Measurements from ENCODE around the gene CSMD2. TPM values are rescaled to one million over a fixed set of nuclear protein-coding genes. Genes with fewer than 3 reads are reported as not detected.

Gene CSMD2
- total and polyA plus RNA-seq, 7 donors: 0.02 to 0.32 (median 0.10) TPM

DNA sequence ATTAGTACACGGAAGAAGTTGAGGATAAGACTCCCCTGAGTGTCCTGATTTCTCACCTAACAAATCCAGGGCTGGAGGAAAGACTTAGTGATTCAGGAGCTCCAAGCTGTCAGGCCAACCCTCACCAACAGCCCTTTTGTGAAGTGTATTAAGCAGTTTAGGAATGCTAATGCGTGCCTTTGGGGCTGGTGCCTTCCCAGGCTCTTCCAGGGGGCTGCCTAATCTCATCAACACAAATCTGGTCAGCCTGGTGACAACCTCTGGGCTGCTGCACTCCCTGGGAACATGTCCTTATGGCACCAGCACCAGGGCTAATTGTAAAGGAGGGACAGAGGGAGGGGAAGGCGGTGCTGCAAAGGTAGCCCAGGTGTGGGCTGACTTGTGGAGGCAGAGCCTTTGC lies 15.5 kb downstream of the CSMD2 start:
- ATAC-seq (no peak), DNase-seq (no peak)
- H3K4me1 ChIP-seq: no peaks in the 10 kb centered on the region
- no peak overlapping the region for H3K27ac ChIP-seq
- no peaks in the 10 kb centered on the region for H3K36me3 ChIP-seq (ENCODE audit: insufficient read depth in 1 of 2, low read depth in 1 of 2)
- intact Hi-C loops (cut with DNase I): no loop called here
- TF ChIP-seq, protein P1, sequence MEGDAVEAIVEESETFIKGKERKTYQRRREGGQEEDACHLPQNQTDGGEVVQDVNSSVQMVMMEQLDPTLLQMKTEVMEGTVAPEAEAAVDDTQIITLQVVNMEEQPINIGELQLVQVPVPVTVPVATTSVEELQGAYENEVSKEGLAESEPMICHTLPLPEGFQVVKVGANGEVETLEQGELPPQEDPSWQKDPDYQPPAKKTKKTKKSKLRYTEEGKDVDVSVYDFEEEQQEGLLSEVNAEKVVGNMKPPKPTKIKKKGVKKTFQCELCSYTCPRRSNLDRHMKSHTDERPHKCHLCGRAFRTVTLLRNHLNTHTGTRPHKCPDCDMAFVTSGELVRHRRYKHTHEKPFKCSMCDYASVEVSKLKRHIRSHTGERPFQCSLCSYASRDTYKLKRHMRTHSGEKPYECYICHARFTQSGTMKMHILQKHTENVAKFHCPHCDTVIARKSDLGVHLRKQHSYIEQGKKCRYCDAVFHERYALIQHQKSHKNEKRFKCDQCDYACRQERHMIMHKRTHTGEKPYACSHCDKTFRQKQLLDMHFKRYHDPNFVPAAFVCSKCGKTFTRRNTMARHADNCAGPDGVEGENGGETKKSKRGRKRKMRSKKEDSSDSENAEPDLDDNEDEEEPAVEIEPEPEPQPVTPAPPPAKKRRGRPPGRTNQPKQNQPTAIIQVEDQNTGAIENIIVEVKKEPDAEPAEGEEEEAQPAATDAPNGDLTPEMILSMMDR (IDR thresholded peaks at IDR 0.05): no peak
- no peak overlapping the region for H3K4me3 ChIP-seq
- peaks cover 0 to 3% (median 2%) of the 10 kb centered on the region in 3 donors for H3K27me3 ChIP-seq (ENCODE audit: insufficient read depth in 3 of 3, low read length in 2 of 3)
- 35 to 41% (median 37%) methylated on average over 3 of the region's 3 CpGs for WGBS, 3 donors
- H3K9me3 ChIP-seq: no peaks in the 10 kb centered on the region

DNA sequence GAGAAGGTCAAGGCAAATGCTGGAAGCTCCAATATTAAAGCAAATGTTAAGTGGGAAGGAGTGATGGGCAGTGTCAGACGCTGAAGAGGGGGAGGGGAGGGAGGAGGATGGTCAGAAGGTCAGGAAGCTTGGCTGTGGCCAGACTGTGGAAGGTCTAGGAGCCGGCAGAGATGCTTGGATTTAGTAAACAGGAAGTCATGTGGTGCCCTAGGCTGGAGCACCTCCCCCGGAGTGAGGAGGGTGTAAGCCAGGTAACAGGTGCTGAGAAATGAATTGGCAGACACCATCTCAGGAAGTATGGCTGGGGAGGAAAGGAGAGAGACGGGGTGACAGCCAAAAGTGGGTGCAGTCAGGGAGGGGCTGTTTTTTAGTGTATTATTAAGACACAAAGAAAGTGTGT lies 17.7 kb downstream of the CSMD2 start:
- Histone ChIP-seq H3K4me1 (no peaks in the 10 kb centered on the region), H3K27me3 (ENCODE audit: insufficient read depth in 3 of 3, low read length in 2 of 3) (peaks cover 0 to 3% (median 2%) of the 10 kb centered on the region in 3 donors), H3K36me3 (ENCODE audit: insufficient read depth in 1 of 2, low read depth in 1 of 2) (no peaks in the 10 kb centered on the region), H3K9me3 (no peaks in the 10 kb centered on the region), H3K27ac (no peak overlapping the region), H3K4me3 (no peak overlapping the region)
- no peak for DNase-seq
- TF ChIP-seq, protein P1 (IDR thresholded peaks at IDR 0.05): no peak
- WGBS, 3 donors: 12 to 24% (median 14%) methylated on average over 4 of the region's 4 CpGs
- intact Hi-C loops (cut with DNase I): no loop called here
- ATAC-seq: no peak

DNA sequence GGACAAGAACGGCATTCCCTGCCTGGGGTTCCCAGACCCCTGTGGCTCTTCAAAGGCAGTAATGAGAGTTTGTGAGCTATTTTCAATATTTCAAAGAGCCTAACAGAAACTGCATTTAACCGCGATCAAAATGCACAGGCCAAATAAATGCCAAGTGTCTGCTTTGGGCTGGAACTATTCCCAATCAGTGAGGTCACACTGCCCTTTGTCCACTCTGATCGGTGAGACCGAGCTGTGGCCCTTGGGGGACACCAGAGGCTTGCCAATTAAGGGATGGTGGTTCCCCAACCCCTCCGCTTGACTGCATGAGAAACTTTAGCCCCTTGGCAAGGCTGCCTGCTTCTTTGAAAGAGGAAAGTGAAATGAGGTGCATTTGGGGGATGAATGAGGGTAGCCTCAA lies 20.3 kb downstream of the CSMD2 start:
- no peaks in the 10 kb centered on the region for H3K4me1 ChIP-seq
- WGBS, 3 donors: 62 to 75% (median 63%) methylated on average over 6 of the region's 6 CpGs
- no peak for DNase-seq
- TF ChIP-seq, protein P1 (IDR thresholded peaks at IDR 0.05): no peak
- no peaks in the 10 kb centered on the region for H3K36me3 ChIP-seq (ENCODE audit: insufficient read depth in 1 of 2, low read depth in 1 of 2)
- H3K27me3 ChIP-seq (ENCODE audit: insufficient read depth in 3 of 3, low read length in 2 of 3): peaks cover 0 to 3% (median 2%) of the 10 kb centered on the region in 3 donors
- intact Hi-C loops (cut with DNase I): no loop called here
- no peaks in the 10 kb centered on the region for H3K9me3 ChIP-seq
- ATAC-seq: no peak
- H3K27ac ChIP-seq: no peak overlapping the region
- H3K4me3 ChIP-seq: no peak overlapping the region

DNA sequence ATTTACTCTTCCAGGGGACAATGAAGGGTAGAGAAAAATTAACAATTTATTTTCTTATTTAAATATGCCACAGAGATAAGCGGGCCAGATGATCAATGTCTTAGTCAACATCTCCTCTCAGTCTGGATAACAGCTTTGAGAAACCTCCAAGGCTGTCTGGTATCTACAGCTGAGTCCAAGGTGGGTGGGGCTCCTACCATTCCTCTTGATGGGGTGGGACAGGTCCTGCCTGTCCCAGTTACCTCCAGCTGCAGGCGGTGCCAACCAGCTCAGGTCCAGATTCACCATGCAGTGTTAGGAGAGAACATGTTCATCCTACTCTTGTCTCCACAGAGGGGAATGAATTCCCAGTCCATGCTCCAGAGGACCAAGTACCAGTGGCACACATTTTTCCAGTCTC lies 21.1 kb downstream of the CSMD2 start:
- whole genome bisulfite sequencing, 3 donors: 85 to 92% (median 85%) methylated on average over 2 of the region's 2 CpGs
- no peak for DNase-seq
- TF ChIP-seq, protein P1 (IDR thresholded peaks at IDR 0.05): no peak
- H3K4me3 ChIP-seq: no peak overlapping the region
- peaks cover 0 to 3% (median 2%) of the 10 kb centered on the region in 3 donors for H3K27me3 ChIP-seq (ENCODE audit: insufficient read depth in 3 of 3, low read length in 2 of 3)
- no peaks in the 10 kb centered on the region for H3K9me3 ChIP-seq
- H3K36me3 ChIP-seq (ENCODE audit: insufficient read depth in 1 of 2, low read depth in 1 of 2): no peaks in the 10 kb centered on the region
- H3K4me1 ChIP-seq: no peaks in the 10 kb centered on the region
- intact Hi-C loops (cut with DNase I): no loop called here
- H3K27ac ChIP-seq: no peak overlapping the region
- no peak for ATAC-seq

DNA sequence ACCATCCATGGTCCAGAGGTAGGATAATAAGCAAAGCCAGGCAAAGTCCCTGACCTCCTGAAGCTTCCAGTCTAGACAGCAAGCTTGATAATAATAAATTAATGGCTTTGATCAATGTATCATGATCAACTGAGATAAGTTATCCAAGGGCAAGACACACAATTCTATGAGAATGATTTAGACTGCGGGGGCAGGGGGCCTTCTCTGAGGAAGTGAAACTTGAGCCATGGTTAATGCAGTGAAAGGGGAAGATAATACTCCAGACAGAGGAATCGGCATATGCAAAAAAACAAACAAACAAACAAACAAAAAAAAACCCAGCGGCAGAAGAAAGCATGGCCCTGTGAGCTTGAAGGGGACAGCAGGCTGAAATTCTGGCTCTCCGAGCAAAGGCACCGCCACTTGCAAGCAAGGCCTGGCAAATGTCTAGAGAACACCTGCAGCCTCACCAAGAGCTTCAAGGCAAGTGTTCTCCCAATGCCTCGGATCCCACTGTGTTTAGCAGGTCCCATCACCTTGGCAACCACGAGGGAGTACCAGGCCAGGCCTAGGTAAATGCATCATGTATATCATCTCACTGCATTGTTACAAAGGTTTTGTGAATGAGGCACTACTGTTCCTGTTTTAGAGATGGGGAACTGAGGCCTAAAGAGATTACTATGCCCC lies 24.9 kb downstream of the CSMD2 start:
- Histone ChIP-seq H3K27ac (no peak overlapping the region), H3K4me3 (no peak overlapping the region), H3K27me3 (ENCODE audit: insufficient read depth in 3 of 3, low read length in 2 of 3) (peaks cover 0 to 6% (median 1%) of the 10 kb centered on the region in 3 donors), H3K9me3 (no peaks in the 10 kb centered on the region), H3K36me3 (ENCODE audit: insufficient read depth in 1 of 2, low read depth in 1 of 2) (no peaks in the 10 kb centered on the region), H3K4me1 (no peaks in the 10 kb centered on the region)
- intact Hi-C loops (cut with DNase I): no loop called here
- TF ChIP-seq, protein P1 (IDR thresholded peaks at IDR 0.05): no peak
- 55 to 64% (median 57%) methylated on average over 7 of the region's 7 CpGs for WGBS, 3 donors
- ATAC-seq (no peak), DNase-seq (no peak)

Data from psoas muscle (tissue), 8 donors.